Measurements from ENCODE around the gene DOK6. TPM values are rescaled to one million over a fixed set of nuclear protein-coding genes. Genes with fewer than 3 reads are reported as not detected.

DOK6 gene
- total and polyA plus RNA-seq, 2 of the 13 experiments (the other 11 are each of a cell fraction or from before 2014, with no cell fraction given) = 17.0 to 17.2 TPM

DNA sequence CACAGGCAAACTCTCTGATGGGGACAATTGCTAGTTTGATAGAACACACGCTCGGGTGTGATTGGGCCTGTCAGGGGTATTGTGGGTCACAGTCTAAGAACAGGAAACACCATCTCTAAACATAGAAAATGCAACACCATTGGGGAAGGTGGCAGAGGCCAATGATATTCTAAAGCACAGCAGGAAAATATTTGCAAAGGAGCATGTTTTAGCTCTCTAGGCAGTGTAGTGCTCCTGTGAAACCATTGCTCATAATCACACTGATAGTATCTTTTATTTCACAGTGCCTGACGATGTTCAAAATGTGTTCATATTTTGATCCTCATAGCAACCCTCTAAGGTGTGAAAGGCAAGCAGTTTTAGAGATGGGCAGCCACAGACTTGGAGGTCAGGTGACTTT lies 322.7 kb downstream of the DOK6 start:
- intact Hi-C loops (cut with micrococcal nuclease; ENCODE audit: unreplicated experiment) = no loop called here
- BruUV-seq (replicated peaks) = no TSS peak

DNA sequence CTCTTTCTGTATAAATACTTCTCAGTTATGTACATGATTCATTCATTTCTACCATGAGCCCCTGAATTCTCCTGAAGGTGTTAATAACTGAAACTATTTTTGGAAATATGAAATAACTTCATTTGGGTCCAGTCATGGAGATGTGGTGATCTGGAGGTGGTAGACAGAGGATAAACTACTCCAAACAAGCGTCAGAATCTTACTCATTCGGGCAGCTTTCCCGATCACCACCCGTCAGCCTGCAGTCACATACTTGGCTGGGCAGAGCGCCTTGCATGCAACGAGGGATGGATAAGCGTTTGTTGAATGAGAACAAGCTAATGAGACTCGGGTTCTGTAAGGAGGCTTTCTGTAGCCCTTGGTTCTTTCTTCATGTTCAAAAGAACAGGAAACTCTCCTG lies 324.3 kb downstream of the DOK6 start:
- no peak for ATAC-seq
- BruUV-seq (replicated peaks) = no TSS peak
- Histone ChIP-seq H3K9me3 (ENCODE audit: low read length) (peaks cover 3% of the 10 kb centered on the region; the same call in 1 of the 2 replicates), H3K27ac (ENCODE audit: extremely low read length, insufficient read depth, low read length) (no peak overlapping the region), H3K4me2 (ENCODE audit: low read depth, low read length) (no peak overlapping the region), H3K79me2 (ENCODE audit: insufficient read depth, low read length) (no peaks in the 10 kb centered on the region), H2AFZ (ENCODE audit: low read length) (no peak overlapping the region), H3K9ac (ENCODE audit: insufficient read depth, low read depth, low read length) (no peak overlapping the region), H3K4me1 (ENCODE audit: insufficient read depth, low read length) (peaks cover 24% of the 10 kb centered on the region), H3K27me3 (ENCODE audit: control insufficient read depth in 1 of 2, insufficient read depth in 2 of 2, low read length in 2 of 2) (no peaks in the 10 kb centered on the region), H3K36me3 (replicated peaks in 1 of 2; ENCODE audit: control insufficient read depth in 1 of 2, insufficient read depth in 2 of 2, low read length in 2 of 2) (no peaks in the 10 kb centered on the region), H3K4me3 (replicated peaks in 1 of 3; ENCODE audit: insufficient read depth in 1 of 3, low read depth in 2 of 3, low read length in 3 of 3) (no peak overlapping the region), H4K20me1 (ENCODE audit: insufficient read depth, low read length) (no peaks in the 10 kb centered on the region)
- TF ChIP-seq REPIN1 (CRISPR knock-in tag; IDR thresholded peaks at IDR 0.05; ENCODE audit: borderline replicate concordance, low read depth) (no peak), CHD2 (IDR thresholded peaks at IDR 0.05; ENCODE audit: low read depth, low read length) (no peak), MTF2 (CRISPR knock-in tag; IDR thresholded peaks at IDR 0.05; ENCODE audit: borderline replicate concordance) (no peak), CENPX (CRISPR knock-in tag; IDR thresholded peaks at IDR 0.05) (no peak), ZNF570 (CRISPR knock-in tag; IDR thresholded peaks at IDR 0.05; ENCODE audit: borderline replicate concordance) (no peak), RXRA (CRISPR knock-in tag; IDR thresholded peaks at IDR 0.05) (no peak), RFX3 (CRISPR knock-in tag; IDR thresholded peaks at IDR 0.05) (no peak), SIX4 (CRISPR knock-in tag; IDR thresholded peaks at IDR 0.05) (no peak)
- TF ChIP-seq, protein P1, sequence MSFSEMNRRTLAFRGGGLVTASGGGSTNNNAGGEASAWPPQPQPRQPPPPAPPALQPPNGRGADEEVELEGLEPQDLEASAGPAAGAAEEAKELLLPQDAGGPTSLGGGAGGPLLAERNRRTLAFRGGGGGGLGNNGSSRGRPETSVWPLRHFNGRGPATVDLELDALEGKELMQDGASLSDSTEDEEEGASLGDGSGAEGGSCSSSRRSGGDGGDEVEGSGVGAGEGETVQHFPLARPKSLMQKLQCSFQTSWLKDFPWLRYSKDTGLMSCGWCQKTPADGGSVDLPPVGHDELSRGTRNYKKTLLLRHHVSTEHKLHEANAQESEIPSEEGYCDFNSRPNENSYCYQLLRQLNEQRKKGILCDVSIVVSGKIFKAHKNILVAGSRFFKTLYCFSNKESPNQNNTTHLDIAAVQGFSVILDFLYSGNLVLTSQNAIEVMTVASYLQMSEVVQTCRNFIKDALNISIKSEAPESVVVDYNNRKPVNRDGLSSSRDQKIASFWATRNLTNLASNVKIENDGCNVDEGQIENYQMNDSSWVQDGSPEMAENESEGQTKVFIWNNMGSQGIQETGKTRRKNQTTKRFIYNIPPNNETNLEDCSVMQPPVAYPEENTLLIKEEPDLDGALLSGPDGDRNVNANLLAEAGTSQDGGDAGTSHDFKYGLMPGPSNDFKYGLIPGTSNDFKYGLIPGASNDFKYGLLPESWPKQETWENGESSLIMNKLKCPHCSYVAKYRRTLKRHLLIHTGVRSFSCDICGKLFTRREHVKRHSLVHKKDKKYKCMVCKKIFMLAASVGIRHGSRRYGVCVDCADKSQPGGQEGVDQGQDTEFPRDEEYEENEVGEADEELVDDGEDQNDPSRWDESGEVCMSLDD (CRISPR knock-in tag; IDR thresholded peaks at IDR 0.05; ENCODE audit: borderline replicate concordance) = no peak
- DNase-seq (ENCODE audit: low spot score) = no peak
- in situ Hi-C loops (cut with HindIII; ENCODE audit: extremely low pct_ligation_motif_present, low pct_unique_long_range_greater_than_20kb) = no loop called here
- POLR2A ChIA-PET = no interaction called here
- WGBS (ENCODE audit: low lambda C conversion rate) = 97% methylated on average over 8 of the region's 8 CpGs
- intact Hi-C loops (cut with micrococcal nuclease; ENCODE audit: unreplicated experiment) = no loop called here
- FAIRE-seq = no peak
- CTCF ChIA-PET (ENCODE audit: low intra/inter-chr PET ratio, low total read pairs) = no interaction called here

More for the DNA sequence above, 322.7 kb downstream of the DOK6 start:
- Histone ChIP-seq H3K36me3 (replicated peaks in 1 of 2; ENCODE audit: control insufficient read depth in 1 of 2, insufficient read depth in 2 of 2, low read length in 2 of 2) (no peaks in the 10 kb centered on the region), H3K9ac (ENCODE audit: insufficient read depth, low read depth, low read length) (no peak overlapping the region), H3K79me2 (ENCODE audit: insufficient read depth, low read length) (no peaks in the 10 kb centered on the region), H3K4me1 (ENCODE audit: insufficient read depth, low read length) (peaks cover 24% of the 10 kb centered on the region), H3K27me3 (ENCODE audit: control insufficient read depth in 1 of 2, insufficient read depth in 2 of 2, low read length in 2 of 2) (no peaks in the 10 kb centered on the region), H3K9me3 (ENCODE audit: low read length) (peaks cover 19% of the 10 kb centered on the region), H3K4me3 (replicated peaks in 1 of 3; ENCODE audit: insufficient read depth in 1 of 3, low read depth in 2 of 3, low read length in 3 of 3) (no peak overlapping the region), H4K20me1 (ENCODE audit: insufficient read depth, low read length) (no peaks in the 10 kb centered on the region), H3K27ac (ENCODE audit: extremely low read length, insufficient read depth, low read length) (no peak overlapping the region), H3K4me2 (ENCODE audit: low read depth, low read length) (no peak overlapping the region), H2AFZ (ENCODE audit: low read length) (no peak overlapping the region)
- 89% methylated on average over 3 of the region's 3 CpGs for WGBS (ENCODE audit: low lambda C conversion rate)
- no peak for DNase-seq (ENCODE audit: low spot score)
- in situ Hi-C loops (cut with HindIII; ENCODE audit: extremely low pct_ligation_motif_present, low pct_unique_long_range_greater_than_20kb) = no loop called here
- ChIA-PET POLR2A (no interaction called here), CTCF (ENCODE audit: low intra/inter-chr PET ratio, low total read pairs) (no interaction called here)
- ATAC-seq = no peak
- TF ChIP-seq, protein P2, sequence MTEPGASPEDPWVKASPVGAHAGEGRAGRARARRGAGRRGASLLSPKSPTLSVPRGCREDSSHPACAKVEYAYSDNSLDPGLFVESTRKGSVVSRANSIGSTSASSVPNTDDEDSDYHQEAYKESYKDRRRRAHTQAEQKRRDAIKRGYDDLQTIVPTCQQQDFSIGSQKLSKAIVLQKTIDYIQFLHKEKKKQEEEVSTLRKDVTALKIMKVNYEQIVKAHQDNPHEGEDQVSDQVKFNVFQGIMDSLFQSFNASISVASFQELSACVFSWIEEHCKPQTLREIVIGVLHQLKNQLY (CRISPR knock-in tag; IDR thresholded peaks at IDR 0.05) = no peak
- FAIRE-seq = no peak
